Activated naive CD8-positive, alpha-beta T cell treated with anti-CD3 and anti-CD28 coated beads, Interleukin-2, amount 10 ng/mL, durations not matched to agents 7 days and 5 days (primary cell): ENCODE data around the gene RFT1. TPM values are rescaled to one million over a fixed set of nuclear protein-coding genes. Genes with fewer than 3 reads are reported as not detected.

Experiments used
- ATAC-seq: fragments of 150-1000 bp; cut with Tn5 transposase; one replicate; pipeline ENCODE4 v1.10.0; 2021; ENCODE audit warnings: low read depth, moderate library complexity
- POLR2A ChIA-PET: fragments of 350-600 bp; sonication (Branson Sonifier 250); formaldehyde crosslinking; loops from one replicate; lab custom pipeline; 2021; ENCODE audit warnings: antibody characterized with exemption; lab: Charles Lee
- DNase-seq: peaks from one replicate; pipeline ENCODE4 v3.0.0; 2021
- H3K27ac Mint-ChIP-seq: one replicate; pipeline ENCODE4 v1.8.0; 2022; ENCODE audit warnings: mild to moderate bottlenecking, mixed read lengths
- H3K27me3 Mint-ChIP-seq: one replicate; pipeline ENCODE4 v1.8.0; 2022; ENCODE audit warnings: mild to moderate bottlenecking, moderate library complexity, mixed read lengths
- H3K36me3 Mint-ChIP-seq: one replicate; pipeline ENCODE4 v1.8.0; 2021; ENCODE audit warnings: mild to moderate bottlenecking, mixed read lengths
- H3K4me1 Mint-ChIP-seq: one replicate; pipeline ENCODE4 v1.8.0; 2021; ENCODE audit warnings: mixed read lengths
- H3K4me3 Mint-ChIP-seq: one replicate; pipeline ENCODE4 v1.8.0; 2022; ENCODE audit warnings: mild to moderate bottlenecking, moderate library complexity, mixed read lengths
- H3K9me3 Mint-ChIP-seq: one replicate; pipeline ENCODE4 v1.8.0; 2021; ENCODE audit warnings: mixed read lengths
- total RNA-seq, 2 experiments: library from RNA; stranded (reverse); gene quantifications; one replicate each; pipeline ENCODE4 v1.2.3, GENCODE V29; 2021

Gene RFT1
- total RNA-seq, 2 experiments from 2014 or later: 27.9 to 32.2 TPM

DNA sequence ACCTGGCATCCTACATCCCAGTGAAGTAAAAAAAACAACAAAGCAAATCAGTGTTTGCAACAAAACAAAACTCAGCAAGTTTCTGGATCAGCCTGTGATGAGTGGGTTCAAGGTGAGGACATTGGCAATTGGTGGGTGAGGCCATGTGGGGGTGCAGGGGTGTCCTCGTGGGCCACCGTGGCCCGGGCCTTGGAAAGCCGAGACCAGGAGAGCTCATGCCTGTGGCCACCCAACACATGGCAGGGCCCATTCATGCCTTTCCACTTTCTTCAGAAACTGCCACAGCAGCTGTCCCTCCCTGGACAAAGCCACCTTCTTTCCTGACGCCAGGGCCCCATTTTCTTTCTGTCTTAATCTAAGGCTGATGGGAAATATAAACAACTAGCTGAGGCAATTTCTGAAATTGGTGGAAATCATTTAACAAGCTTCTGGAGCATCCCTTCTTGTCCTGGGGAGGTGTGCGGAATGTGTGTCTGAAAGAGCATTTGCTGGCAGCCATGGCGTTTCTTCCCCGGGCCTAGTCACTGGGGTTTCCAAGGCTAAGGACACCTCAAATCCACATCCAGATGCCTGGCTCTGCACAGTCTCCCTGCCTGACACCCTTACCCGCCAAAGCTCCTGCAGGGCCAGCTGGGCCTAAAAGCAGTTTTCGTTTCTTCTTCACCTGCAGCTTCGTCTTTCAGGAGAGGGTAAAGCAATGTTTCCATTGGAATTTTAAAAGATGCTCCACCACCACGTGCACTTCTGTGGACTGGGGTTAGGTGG lies 50.3 kb downstream of the RFT1 start:
- no peak overlapping the region for H3K27ac Mint-ChIP-seq
- peak; percentile 18 for DNase-seq
- no peak overlapping the region for H3K4me3 Mint-ChIP-seq
- H3K36me3 Mint-ChIP-seq: no peaks in the 10 kb centered on the region
- H3K9me3 Mint-ChIP-seq: no peaks in the 10 kb centered on the region
- ATAC-seq: no peak
- POLR2A ChIA-PET: no interaction called here
- H3K4me1 Mint-ChIP-seq: no peaks in the 10 kb centered on the region
- no peaks in the 10 kb centered on the region for H3K27me3 Mint-ChIP-seq

DNA sequence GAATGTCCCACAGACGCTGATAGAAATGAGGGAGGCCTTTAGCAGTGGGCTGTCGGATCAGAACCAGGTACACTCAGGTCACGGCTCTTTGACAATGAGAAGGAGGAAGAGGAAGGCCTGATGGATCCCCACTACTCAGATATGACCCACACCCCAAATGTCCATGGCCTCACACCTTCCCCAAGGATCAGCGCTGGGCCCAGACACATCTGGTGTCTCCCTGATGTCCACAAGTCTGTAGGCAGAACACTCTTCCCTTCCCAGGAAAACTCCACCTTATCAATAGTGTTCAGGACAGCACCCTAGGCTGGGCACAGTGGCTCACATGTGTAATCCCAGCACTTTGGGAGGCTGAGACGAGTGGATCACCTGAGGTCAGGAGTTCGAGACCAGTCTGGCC lies 51.1 kb downstream of the RFT1 start:
- DNase-seq (peak; percentile 15), ATAC-seq (no peak)
- Mint-ChIP-seq H3K4me3 (no peak overlapping the region), H3K36me3 (no peaks in the 10 kb centered on the region), H3K27me3 (no peaks in the 10 kb centered on the region), H3K27ac (no peak overlapping the region), H3K4me1 (no peaks in the 10 kb centered on the region), H3K9me3 (no peaks in the 10 kb centered on the region)
- POLR2A ChIA-PET: no interaction called here

DNA sequence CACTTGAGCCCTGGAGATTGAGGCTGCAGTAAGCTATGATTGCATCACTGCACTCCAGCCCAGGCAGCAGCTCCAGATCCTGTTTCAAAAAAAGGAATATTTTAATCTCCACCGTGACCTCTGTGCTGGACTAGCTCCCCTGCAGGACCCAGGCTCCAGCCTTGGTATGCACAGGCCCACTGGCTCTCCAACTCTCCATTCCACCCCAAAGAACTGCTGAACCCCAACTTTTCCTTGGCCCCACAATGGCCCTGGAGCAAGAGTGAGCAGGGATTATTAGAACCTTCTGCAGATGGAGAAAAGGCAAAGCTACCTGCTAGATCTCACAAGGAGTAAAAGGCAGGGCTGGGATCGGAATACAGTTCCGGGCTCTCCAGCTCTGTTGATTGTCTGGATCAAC lies 51.6 kb downstream of the RFT1 start:
- no peaks in the 10 kb centered on the region for H3K4me1 Mint-ChIP-seq
- ATAC-seq (no peak), DNase-seq (peak; percentile 10)
- H3K27ac Mint-ChIP-seq: no peak overlapping the region
- H3K36me3 Mint-ChIP-seq: no peaks in the 10 kb centered on the region
- no peaks in the 10 kb centered on the region for H3K27me3 Mint-ChIP-seq
- POLR2A ChIA-PET: no interaction called here
- no peaks in the 10 kb centered on the region for H3K9me3 Mint-ChIP-seq
- no peak overlapping the region for H3K4me3 Mint-ChIP-seq

DNA sequence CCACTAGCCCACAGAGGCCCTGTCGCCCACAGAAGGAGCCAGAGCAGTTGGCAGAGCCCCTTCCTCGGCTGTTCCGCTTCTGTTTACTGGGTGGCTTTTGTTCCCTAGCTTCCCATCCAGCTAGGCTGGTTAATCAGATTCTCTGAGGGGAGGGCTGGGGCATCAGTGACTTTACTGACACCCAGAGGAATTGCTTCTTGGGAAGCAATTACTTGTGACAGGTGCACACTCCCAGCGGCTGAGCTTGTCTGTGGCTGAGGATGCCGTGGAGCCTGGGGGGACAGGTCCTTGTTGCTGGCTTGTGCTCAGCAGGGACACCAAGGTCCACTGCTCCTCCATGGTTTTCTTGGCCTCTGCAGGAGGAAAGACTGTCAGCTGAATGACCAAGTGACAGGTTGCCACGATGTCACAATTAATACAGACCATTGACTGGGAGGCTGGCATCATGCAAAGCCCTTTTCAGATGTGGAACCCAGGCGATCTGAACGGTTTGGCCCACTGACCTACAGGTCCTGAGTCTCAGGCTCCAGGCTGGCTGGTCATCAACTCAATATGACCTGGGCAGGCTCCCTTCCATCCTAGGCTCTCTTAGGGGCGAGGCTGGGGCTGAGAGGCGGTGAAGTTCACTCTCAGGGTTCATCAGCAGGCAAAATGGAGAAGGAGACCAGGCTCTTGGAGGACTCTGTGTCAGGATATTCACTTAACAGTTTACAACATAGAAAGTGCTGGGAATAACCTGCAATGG lies 52.6 kb downstream of the RFT1 start:
- DNase-seq (peak; percentile 14), ATAC-seq (no peak)
- POLR2A ChIA-PET: no interaction called here
- no peaks in the 10 kb centered on the region for H3K9me3 Mint-ChIP-seq
- H3K27ac Mint-ChIP-seq: no peak overlapping the region
- no peaks in the 10 kb centered on the region for H3K27me3 Mint-ChIP-seq
- H3K36me3 Mint-ChIP-seq: no peaks in the 10 kb centered on the region
- peaks cover 8% of the 10 kb centered on the region for H3K4me1 Mint-ChIP-seq
- no peak overlapping the region for H3K4me3 Mint-ChIP-seq

DNA sequence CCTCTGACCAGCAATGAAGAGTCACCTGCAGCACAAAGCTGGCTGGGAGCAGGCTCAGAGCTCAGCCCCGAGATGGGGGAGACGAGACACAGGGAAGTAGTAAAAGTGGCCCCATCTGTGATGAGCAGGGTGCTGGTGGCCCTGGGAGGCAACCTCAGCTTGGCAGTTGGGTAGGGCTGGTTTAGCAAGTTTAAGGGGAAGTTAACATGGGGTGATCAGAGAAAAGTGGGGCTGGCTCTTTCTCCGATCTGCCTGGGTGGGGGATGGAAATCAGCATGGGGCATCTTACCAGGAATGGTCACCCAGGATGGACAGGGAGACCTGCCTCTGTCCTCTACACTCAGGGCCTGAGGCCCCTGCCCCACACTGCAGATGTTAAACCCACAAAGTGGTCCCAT lies 54.5 kb downstream of the RFT1 start:
- DNase-seq: peak; percentile 22
- ATAC-seq: no peak
- Mint-ChIP-seq H3K4me1 (peaks cover 14% of the 10 kb centered on the region), H3K9me3 (no peaks in the 10 kb centered on the region), H3K36me3 (no peaks in the 10 kb centered on the region), H3K27ac (no peak overlapping the region), H3K27me3 (no peaks in the 10 kb centered on the region), H3K4me3 (no peak overlapping the region)
- POLR2A ChIA-PET: interaction anchor here (0.9 to 1.3 kb wide), 2 partner anchors 27 to 34 kb away, joined by 3 read pairs; no protein-coding TSS in a partner anchor

DNA sequence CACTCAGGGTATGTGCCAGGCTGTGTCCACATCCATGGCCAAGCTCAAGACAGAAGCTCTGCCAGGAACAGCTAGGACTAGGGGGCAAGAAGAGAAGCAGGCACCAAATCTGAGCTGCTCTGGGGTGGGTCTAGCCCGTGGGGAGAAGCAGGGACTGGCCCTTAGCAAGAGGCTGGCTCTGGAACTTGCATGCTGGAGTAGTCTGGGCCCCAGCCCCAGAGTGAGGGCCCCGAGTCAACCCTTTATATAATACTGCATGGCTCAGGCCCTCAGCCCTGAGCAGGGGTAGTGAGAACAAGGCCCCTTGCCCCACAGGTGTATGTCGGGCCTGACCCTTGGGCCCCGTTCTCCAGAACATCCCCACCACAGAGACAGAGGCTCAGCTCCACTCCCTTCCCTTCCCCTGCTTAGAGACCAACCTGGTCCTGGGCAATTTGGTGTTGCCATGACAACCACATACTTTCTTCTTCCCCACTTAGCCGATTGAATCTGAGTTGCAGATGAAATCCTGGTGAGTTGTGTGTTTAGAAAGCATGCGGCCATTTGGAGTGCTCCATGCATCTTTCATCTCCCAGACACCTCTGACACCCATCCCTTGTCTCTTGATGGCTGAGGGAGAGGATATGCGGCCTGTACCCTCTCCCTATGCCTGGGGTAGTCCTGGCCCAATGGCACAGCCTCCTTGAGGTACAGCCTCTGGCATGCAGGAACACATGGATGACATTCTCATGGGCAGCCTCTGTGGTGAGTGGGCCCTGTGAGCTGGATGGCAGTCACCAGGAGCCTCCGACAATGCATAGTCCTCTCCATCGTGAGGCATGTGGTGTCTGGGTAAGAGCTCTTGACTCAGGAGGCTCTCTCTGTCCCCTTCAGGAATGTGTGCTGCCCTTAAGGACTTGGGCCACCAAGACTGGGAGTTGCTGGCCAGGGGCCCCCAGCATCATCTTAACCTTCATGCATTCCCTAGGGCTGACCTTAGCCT lies 55.2 kb downstream of the RFT1 start:
- H3K27me3 Mint-ChIP-seq: no peaks in the 10 kb centered on the region
- H3K4me1 Mint-ChIP-seq: peaks cover 14% of the 10 kb centered on the region
- H3K27ac Mint-ChIP-seq: peak overlapping the region; percentile 60
- POLR2A ChIA-PET: interaction anchor here (1.3 kb wide), 1 partner anchor 34 kb away, joined by 3 read pairs; no protein-coding TSS in a partner anchor
- H3K9me3 Mint-ChIP-seq: no peaks in the 10 kb centered on the region
- H3K36me3 Mint-ChIP-seq: no peaks in the 10 kb centered on the region
- ATAC-seq (no peak), DNase-seq (peak; percentile 24)
- H3K4me3 Mint-ChIP-seq: no peak overlapping the region

DNA sequence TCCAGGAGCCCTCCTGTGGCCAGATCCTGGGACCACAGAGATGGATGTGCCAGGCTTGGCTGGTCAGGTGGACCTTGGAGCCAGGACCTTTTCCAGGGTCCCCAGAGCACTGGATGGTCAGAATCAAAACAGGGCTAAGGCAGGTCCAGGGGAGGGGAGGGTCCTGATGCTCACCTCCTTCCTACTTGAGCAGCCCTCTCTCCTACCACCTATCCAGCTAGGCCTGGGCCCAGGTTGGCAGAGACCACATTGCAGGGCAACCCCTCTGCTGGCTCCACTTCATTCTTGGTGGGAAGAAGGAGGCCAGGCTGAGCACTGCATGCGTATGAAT lies 55.9 kb downstream of the RFT1 start:
- Mint-ChIP-seq H3K27ac (peak overlapping the region; percentile 60), H3K4me1 (peaks cover 15% of the 10 kb centered on the region), H3K27me3 (no peaks in the 10 kb centered on the region), H3K4me3 (no peak overlapping the region), H3K36me3 (no peaks in the 10 kb centered on the region), H3K9me3 (no peaks in the 10 kb centered on the region)
- no peak for DNase-seq
- POLR2A ChIA-PET: no interaction called here
- no peak for ATAC-seq

DNA sequence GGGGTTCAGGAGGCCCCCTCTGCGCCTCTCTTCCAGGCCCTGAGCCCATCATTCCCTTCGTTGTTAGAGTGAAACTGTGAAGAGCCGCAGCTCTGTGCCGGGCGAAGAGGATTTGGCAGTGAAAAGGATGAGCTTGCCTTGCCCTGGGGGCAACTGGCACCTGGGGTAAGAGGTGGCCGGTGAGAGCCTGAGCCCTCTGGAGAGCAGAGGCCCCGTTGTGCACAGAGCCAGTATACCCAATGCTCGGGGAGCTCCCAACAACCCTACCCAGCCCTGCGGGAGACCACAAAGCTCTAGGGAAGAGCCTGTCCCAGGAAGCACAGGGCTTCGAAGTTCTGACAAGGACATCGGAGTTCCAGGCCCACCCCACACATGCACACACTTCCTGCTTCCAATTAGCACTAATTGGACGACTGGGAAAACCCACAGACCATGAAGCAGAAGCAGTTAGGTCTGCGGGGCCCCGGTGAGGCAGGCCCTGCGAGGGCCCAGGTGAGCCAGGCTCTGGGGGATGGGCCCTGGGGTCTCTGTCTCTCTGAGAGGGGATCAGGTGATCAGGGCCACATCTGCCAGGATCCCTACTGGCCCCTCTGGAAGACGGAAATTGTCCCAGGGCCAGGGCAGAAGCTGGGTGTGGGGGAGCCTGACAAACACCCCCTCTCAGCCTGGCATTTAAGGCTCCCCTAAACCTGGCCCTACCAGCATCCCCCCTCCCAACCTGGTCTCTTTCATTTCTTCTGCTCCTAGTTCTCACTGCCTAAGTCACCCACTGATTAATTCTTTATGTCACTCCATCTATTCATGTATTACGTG lies 56.5 kb downstream of the RFT1 start:
- Mint-ChIP-seq H3K4me1 (peaks cover 16% of the 10 kb centered on the region), H3K36me3 (no peaks in the 10 kb centered on the region), H3K9me3 (no peaks in the 10 kb centered on the region), H3K27me3 (no peaks in the 10 kb centered on the region), H3K4me3 (peak overlapping the region; percentile 90), H3K27ac (peak overlapping the region; percentile 96)
- ATAC-seq: no peak
- POLR2A ChIA-PET: interaction anchor here (0.6 kb wide), 1 partner anchor 28 kb away, joined by 4 read pairs; the partner anchor contains the start of gene SFMBT1
- no peak for DNase-seq

DNA sequence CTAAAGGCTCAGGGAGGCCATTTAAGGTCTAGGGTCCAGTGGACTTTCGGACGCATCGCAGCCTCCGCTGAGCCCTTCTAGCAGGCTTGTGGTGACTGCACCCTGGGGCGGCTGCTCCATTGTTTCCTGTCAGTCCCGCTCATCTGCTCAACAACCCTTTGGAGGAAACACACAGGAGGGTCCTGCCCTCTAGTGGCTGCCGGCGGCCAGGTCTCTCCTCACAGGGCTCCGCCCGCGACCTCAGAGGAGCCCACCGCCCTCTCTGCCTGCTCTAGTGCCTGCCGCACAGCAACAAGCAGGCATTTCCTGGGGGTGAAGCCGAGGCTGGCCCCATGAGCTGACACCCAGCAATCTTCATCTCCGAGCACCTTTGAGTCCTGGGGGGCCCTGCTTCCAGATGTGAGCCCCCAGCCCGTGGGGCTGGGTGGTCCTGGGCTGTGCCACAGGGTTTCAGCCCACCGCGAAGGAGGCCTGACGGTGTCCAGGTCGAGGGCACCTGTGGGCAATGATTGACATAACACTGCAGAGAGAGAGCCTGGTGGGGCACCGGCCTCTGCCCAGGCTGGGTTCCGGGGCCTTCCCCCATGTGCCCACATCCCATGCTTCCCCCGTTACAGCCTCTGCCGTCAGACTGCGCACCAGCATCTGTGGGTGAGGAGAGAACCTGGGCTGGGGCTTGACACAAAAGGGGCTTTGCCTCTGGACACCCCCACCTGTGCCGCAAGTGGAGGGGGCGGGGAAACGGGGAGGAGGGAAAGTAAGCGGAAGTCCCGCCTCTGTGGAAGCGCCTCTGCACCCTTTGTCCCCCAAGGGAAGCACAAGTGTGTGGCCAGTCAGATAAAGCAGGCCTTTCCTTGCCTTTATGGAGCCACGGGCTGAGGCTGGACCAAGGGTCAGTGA lies 57.3 kb downstream of the RFT1 start:
- peaks cover 16% of the 10 kb centered on the region for H3K4me1 Mint-ChIP-seq
- H3K4me3 Mint-ChIP-seq: peak overlapping the region; percentile 90
- peak overlapping the region; percentile 96 for H3K27ac Mint-ChIP-seq
- DNase-seq (peak; percentile 90), ATAC-seq (peak; percentile 93)
- no peaks in the 10 kb centered on the region for H3K36me3 Mint-ChIP-seq
- H3K9me3 Mint-ChIP-seq: no peaks in the 10 kb centered on the region
- POLR2A ChIA-PET: interaction anchor here (0.6 to 1.9 kb wide), 3 partner anchors 27 to 37 kb away, joined by 3 to 4 read pairs (median 4); partner anchors contain the start of gene SFMBT1
- no peaks in the 10 kb centered on the region for H3K27me3 Mint-ChIP-seq

DNA sequence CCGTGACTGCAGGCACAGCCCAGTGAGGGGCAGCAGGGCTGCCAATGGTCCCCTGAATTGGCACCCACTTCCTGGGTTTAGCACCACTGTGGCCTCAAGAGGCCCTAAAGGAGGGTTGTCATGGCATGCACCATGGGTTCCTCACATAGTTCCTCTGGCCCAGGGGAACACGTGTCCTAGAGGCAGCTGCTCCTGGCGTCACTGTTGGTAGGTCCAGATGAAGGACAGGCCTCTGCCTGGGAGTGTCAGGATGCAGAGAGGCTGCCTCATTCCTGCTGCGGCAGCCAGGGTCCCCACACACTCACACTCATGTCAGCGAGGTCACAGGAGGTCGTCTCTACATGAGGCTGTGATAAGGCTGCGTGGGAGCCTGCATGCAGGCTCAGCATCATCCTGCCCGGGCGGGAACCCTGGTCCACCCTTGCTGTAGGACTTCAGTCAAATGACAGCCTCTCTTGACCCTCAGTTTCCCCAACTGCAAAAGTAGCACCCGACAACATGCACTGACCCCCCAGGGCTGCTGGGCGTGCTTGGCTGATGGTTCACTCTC lies 58.3 kb downstream of the RFT1 start:
- peak overlapping the region; percentile 90 for H3K4me3 Mint-ChIP-seq
- DNase-seq (peak; percentile 32), ATAC-seq (no peak)
- H3K9me3 Mint-ChIP-seq: no peaks in the 10 kb centered on the region
- H3K27ac Mint-ChIP-seq: peak overlapping the region; percentile 96
- no peaks in the 10 kb centered on the region for H3K36me3 Mint-ChIP-seq
- POLR2A ChIA-PET: interaction anchor here (1.1 to 1.9 kb wide), 2 partner anchors 27 to 38 kb away, joined by 3 to 4 read pairs; no protein-coding TSS in a partner anchor
- peaks cover 16% of the 10 kb centered on the region for H3K4me1 Mint-ChIP-seq
- H3K27me3 Mint-ChIP-seq: no peaks in the 10 kb centered on the region

DNA sequence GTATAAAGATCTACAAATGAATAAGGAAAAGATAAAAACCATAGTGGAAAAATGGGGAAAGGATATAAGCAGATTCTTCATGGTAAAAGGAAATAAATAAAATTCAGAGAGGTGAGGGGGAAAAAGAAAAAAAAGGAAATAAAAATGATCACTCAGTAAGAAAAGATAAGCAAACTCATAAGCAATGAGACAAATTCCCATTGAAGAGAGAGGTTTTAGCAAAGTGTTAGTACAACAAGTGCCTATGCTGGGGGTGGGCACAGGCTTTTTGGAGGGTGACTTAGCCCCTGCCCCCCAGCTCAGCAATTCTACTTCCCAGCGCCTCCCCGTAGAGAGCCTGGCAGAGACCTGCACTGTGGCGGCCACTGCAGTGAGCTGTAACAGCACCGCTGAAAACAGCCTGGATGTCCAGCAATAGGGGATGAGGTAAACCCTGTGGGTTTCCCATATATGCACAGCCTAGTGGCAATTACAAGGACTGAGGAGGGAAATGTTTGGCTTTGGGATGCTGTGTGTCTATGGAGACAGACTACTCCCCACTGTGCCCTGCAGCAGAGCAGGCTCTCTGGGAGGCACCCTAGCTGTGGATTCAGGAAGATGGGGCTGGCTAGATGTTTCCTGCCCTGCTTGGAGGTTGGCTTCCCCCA lies 60.7 kb downstream of the RFT1 start:
- H3K4me1 Mint-ChIP-seq: peaks cover 16% of the 10 kb centered on the region
- no peak overlapping the region for H3K4me3 Mint-ChIP-seq
- H3K36me3 Mint-ChIP-seq: no peaks in the 10 kb centered on the region
- H3K27me3 Mint-ChIP-seq: peaks cover 5% of the 10 kb centered on the region
- H3K27ac Mint-ChIP-seq: no peak overlapping the region
- POLR2A ChIA-PET: no interaction called here
- no peak for DNase-seq
- ATAC-seq: no peak
- no peaks in the 10 kb centered on the region for H3K9me3 Mint-ChIP-seq
